IPS DF 4.7 (cell line): ENCODE data around the gene RNF13.

Source experiments
- DNase-seq: peaks from one replicate; pipeline ENCODE4 v3.0.0-alpha.2; 2013; ENCODE audit warnings: low spot score; ENCODE audit errors: extremely low read depth

RNF13 gene, protein sequence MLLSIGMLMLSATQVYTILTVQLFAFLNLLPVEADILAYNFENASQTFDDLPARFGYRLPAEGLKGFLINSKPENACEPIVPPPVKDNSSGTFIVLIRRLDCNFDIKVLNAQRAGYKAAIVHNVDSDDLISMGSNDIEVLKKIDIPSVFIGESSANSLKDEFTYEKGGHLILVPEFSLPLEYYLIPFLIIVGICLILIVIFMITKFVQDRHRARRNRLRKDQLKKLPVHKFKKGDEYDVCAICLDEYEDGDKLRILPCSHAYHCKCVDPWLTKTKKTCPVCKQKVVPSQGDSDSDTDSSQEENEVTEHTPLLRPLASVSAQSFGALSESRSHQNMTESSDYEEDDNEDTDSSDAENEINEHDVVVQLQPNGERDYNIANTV

DNA sequence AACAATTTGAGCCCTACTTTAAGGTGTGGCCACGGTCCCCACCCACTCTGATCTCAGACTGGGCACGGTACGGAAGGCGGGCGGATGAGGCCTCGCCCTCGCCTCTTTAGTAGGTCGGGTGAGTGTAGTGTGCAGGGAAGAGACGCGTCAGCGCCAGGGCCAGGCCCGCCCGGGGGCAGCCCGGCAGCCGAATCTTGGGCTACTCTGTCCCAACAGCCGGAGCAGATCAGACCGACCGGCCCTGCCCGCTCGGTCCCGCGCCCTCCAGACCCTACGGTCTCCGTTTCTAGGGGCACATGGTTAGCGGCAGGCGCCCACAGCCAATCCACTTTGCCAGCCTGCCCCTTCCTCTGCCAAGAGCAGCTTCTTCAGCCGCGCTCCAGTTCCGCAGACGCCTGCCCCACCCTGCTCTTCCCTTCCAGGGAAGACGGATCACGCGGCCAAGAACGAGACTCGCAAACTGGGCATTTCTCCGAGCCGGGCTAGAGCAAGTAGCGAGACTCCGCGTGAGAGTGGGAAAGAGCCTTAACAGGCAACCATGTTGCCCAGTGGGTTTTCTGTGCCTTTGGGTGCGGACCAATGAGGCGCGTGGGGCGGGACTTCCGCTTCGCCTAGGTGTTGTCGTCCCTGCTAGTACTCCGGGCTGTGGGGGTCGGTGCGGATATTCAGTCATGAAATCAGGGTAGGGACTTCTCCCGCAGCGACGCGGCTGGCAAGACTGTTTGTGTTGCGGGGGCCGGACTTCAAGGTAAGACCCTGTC, at the start of gene RNF13:
RNF13 (plus strand) TSS at position 610 of the 761 bp plus-strand sequence. CDS start 32,812 bp downstream, outside the sequence.
- DNase-seq: no peak

DNA sequence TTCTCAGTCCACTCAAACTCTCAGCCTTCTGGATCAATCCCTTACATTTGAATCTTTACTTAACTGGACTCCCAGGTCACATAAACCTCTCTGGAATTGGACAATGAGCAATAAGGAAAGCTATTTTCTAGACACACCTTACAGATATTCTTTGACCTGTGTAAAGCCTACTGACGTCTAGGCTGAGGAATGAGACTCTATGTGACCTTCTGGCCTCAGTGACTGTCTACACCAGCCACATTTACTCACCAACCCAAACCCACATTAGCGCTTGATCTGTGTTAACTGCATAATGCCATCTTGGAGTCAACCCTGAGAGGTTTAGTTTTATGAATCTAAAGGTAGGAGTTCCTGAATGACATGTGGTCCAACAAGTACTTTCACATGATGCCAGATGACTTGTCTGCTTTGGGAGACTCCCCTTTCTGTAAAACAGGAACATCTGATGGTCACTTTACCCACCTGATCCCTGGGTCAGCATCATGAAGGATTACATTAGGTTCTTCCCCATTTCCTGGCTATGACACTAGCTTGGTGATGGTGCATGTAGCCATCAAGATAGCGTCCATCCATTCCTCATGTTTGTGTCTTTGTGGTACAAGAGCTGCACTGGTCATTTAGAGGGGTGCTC, 49.3 kb upstream of the RNF13 start:
- no peak for DNase-seq

- no peak for DNase-seq
Observed at GRCh38 chr3:149764302-149764701, 48.7 kb upstream of the RNF13 start.

DNA sequence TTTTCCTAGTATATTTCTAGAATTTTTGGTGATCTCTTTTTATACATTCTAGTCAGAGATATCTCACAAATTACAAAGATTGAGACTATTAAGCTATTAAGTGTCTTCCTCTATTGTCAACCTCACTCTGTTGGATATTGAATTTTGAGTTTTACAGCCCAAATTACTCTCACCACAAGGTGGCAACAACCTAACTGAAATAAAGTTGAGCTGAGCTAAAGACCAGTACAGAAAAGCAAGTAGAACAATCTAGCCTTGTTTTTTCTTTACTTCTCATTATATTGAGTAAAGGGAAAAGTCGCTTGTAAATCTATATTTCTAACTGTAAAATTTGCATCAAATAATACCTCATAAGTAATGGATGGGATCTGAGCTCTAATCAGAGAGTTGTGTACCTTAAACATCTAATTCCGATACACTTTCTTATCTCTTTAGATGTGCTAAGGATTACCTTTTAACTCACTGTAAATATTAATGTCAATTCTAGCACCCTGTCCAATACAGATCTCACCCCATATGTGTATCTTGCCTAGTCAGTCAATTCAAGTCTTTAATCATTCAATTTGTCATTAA, 47.2 kb upstream of the RNF13 start:
- DNase-seq: no peak

DNA sequence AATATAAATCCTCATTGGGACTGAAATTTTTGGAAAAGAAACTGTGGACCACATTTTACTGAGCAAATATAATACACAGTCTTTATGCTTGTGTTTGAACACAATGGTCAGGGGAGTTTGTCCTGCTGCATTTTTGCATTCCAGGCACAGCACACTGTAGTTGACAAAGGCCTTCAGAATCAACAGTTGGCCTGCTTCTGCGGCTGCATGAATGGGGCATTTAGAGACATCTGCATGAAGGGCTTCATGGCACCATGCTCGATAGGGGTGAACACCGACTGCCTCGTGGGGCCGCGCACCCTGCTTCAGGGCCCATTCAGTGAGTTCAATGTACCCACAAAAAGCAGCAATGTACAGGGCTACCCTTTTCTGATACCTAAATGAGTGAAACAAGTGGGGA, 45.3 kb upstream of the RNF13 start:
- DNase-seq: no peak

GRCh38 chr3:149768704-149769103, 44.3 kb upstream of the RNF13 start:
- DNase-seq: no peak

DNA sequence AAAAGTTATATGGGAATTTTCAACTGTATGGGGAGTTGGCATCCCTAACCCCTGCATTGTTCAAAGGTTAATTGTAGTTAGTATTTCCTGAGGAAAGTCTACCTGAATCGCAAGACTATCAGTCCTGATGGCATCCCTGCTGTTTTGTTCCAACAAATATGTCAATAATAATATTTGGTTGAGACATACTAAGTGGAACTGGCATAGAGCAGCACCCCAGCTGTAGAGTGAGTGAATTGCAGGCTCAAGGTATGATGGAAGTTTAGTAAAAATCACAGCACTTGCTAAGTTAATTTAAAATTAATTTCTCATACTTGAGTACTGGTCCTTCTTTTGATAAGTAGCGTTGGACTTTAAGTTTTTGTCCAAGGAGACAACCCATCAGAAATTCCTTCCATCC, 42.8 kb upstream of the RNF13 start:
- no peak for DNase-seq

- DNase-seq: no peak
Observed at GRCh38 chr3:149771652-149772271, 41.3 kb upstream of the RNF13 start.

- no peak for DNase-seq
Observed at GRCh38 chr3:149772861-149773260, 40.2 kb upstream of the RNF13 start.

DNA sequence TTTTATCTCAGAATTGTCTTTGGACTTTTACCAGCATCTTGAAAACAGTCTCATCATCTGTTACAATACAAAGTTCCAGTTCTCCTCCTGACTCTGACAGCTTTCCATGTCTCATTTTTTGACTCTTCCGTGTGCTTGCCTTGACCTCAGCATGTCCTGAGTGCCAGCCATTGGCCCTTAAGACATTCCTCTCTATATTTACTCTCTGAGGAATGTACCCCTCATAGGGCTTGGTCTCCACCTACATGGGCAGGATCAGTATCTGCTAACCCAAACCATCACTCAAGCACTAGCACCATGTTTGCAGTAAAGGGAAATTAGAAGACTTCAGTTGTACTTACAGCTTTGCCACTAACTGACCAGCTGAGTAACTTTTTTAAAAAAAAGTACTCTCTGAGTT, 36.8 kb upstream of the RNF13 start:
- DNase-seq: no peak

- DNase-seq: no peak
Observed at GRCh38 chr3:149777414-149778214, 35.4 kb upstream of the RNF13 start.

- no peak for DNase-seq
Observed at GRCh38 chr3:149781211-149781610, 31.8 kb upstream of the RNF13 start.

DNA sequence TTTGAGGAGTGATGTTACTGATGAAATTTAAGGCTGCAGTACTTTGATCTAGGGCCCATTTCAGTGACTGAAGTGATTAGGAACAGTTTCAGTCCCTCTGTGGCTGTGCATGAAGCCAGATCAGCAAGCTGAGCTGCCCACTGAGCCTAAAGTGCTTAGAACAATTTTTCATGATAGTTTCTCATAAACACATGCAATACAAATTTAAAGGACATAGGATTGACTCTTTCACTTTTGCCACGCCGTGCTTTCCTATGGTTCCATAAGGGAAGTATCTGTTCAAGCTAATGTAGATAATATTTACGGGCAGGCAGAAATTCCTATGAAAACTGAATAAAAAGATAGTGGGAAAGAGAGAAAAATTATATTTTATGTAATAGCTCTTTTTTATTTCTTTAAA, 31.3 kb upstream of the RNF13 start:
- no peak for DNase-seq

- no peak for DNase-seq
Observed at GRCh38 chr3:149783576-149783975, 29.4 kb upstream of the RNF13 start.

DNA sequence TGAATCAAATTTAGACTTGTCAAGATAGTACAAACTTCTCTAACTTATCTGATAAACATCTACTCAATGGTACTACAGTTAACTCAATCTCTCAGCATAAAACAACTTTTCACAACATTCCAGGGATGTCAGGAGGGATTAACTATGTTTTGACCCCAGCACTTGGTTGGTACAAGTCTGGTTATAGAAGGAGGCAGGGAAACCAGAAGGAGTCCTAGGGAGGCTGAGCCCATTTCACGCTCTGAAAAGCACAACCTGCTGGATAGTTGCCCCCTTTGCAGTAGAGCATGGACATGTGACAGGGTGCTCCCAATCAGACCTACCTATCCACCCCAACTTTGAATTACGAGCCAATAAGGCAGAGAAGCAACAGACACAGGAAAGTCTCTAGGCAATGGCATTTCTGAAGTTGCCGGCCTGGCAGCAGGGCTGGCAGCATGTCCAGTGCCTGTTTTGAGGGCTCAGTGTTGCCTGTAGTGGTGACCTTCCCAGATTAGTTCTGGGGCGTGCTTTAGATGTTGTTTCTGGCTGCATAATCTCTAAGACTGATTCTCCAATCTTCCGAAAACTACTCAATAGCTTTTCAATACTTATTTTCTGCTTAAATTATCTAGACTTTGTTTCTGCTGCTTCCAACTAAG, 28.8 kb upstream of the RNF13 start:
- DNase-seq: no peak

GRCh38 chr3:149790268-149790667, 22.7 kb upstream of the RNF13 start:
- DNase-seq: no peak

GRCh38 chr3:149790698-149791097, 22.3 kb upstream of the RNF13 start:
- no peak for DNase-seq

GRCh38 chr3:149792452-149793270, 20.4 kb upstream of the RNF13 start, which contains the start of gene ANKUB1:
ANKUB1 (minus strand) TSS chr3:149792554; CDS start chr3:149792366, 188 bp downstream.
- no peak for DNase-seq

GRCh38 chr3:149796026-149796425, 17.0 kb upstream of the RNF13 start:
- DNase-seq: no peak
